Stimulated activated naive CD4-positive, alpha-beta T cell treated with Interleukin-2 at 50 U/mL for 16 hours (primary cell): ENCODE results near the gene OPRL1.
"Not testable (repeated sequence)": the region's sequence is repeated elsewhere in the genome, so short reads cannot be mapped to it uniquely, and the experiment has no call there.

Source experiments
- DNase-seq: peaks from one replicate; lab custom pipeline; 2025; lab: John Stamatoyannopoulos, UW

OPRL1 gene

GRCh38 chr20:64087226-64087825, 7.4 kb downstream of the OPRL1 start:
- not testable (repeated sequence) for DNase-seq

- not testable (repeated sequence) for DNase-seq
These were observed 8.7 kb downstream of the OPRL1 start for GRCh38 chr20:64088586-64088985.

- DNase-seq: no peak
These were observed 10.3 kb downstream of the OPRL1 start for GRCh38 chr20:64090165-64090564.

- no peak for DNase-seq
These were observed 11.5 kb downstream of the OPRL1 start for GRCh38 chr20:64091340-64091739.

GRCh38 chr20:64091770-64092169, 11.9 kb downstream of the OPRL1 start:
- DNase-seq: no peak

GRCh38 chr20:64092258-64093012, 12.6 kb downstream of the OPRL1 start:
- DNase-seq: no peak

- no peak for DNase-seq
These were observed 13.2 kb downstream of the OPRL1 start for GRCh38 chr20:64093013-64093503.

- no peak for DNase-seq
These were observed 15.6 kb downstream of the OPRL1 start for GRCh38 chr20:64095455-64095854.

GRCh38 chr20:64095927-64096326, 16.0 kb downstream of the OPRL1 start:
- no peak for DNase-seq

GRCh38 chr20:64096535-64096934, 16.7 kb downstream of the OPRL1 start:
- no peak for DNase-seq

GRCh38 chr20:64098471-64099013, 18.7 kb downstream of the OPRL1 start:
- DNase-seq: no peak

GRCh38 chr20:64099086-64099786, 19.4 kb downstream of the OPRL1 start:
- no peak for DNase-seq

GRCh38 chr20:64099880-64100565, 20.1 kb downstream of the OPRL1 start:
- no peak for DNase-seq

GRCh38 chr20:64100566-64100888, 20.6 kb downstream of the OPRL1 start:
- no peak for DNase-seq

- DNase-seq: no peak
These were observed 21.2 kb downstream of the OPRL1 start for GRCh38 chr20:64100946-64101688.

GRCh38 chr20:64101731-64102621, 22.1 kb downstream of the OPRL1 start:
- peak; percentile 51 for DNase-seq

GRCh38 chr20:64102647-64103354, 22.9 kb downstream of the OPRL1 start:
- DNase-seq: no peak

GRCh38 chr20:64103871-64104666, 24.2 kb downstream of the OPRL1 start:
- DNase-seq: no peak
